OCI-LY7 (cell line): ENCODE measurements around the gene NTHL1.

Source experiments
- EZH2phosphoT487 ChIP-seq: fragments of 200-600 bp; sonication (generic); IDR thresholded peaks from 2 replicates; pipeline ENCODE4 v1.6.1; 2018; ENCODE audit warnings: low read depth, borderline replicate concordance, mild to moderate bottlenecking, mixed run types, antibody characterized with exemption, low read length, moderate library complexity, mixed read lengths
- TF ChIP-seq, protein P1 (sequence below): fragments of 200-600 bp; sonication (generic); conservative IDR thresholded peaks from 2 replicates; pipeline ENCODE4 v1.5.1; 2014; ENCODE audit warnings: mild to moderate bottlenecking, antibody characterized with exemption, low read length, moderate library complexity, mixed read lengths

DNA sequence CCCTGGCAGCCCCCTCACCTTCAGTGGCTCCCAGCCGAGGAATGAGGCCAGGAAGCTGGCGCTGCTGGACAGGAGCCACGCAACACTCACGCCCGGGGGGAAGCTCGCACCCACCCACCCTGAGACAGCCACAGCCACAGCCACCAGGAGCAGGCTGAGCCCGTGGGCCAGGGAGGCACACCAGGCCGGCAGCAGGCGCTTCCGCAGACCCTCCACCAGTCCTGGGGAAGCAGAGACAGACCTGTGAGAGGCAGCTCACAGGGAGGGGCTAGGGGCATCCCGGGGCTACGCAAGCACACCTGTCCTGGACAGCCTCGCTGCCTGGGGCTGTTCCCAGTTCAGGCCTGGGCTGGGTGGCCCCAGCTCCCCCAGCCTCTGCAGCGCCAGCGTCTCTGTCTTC, 46.2 kb upstream of the NTHL1 start:
- TF ChIP-seq, protein P1, sequence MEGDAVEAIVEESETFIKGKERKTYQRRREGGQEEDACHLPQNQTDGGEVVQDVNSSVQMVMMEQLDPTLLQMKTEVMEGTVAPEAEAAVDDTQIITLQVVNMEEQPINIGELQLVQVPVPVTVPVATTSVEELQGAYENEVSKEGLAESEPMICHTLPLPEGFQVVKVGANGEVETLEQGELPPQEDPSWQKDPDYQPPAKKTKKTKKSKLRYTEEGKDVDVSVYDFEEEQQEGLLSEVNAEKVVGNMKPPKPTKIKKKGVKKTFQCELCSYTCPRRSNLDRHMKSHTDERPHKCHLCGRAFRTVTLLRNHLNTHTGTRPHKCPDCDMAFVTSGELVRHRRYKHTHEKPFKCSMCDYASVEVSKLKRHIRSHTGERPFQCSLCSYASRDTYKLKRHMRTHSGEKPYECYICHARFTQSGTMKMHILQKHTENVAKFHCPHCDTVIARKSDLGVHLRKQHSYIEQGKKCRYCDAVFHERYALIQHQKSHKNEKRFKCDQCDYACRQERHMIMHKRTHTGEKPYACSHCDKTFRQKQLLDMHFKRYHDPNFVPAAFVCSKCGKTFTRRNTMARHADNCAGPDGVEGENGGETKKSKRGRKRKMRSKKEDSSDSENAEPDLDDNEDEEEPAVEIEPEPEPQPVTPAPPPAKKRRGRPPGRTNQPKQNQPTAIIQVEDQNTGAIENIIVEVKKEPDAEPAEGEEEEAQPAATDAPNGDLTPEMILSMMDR = no peak
- TF ChIP-seq EZH2phosphoT487 = no peak
